GM12878 (cell line): ENCODE measurements around the gene MRPL46. TPM values are rescaled to one million over a fixed set of nuclear protein-coding genes. Genes with fewer than 3 reads are reported as not detected.

Experiments used
- ATAC-seq: fragments of 200-7000 bp; cut with Tn5 transposase; 3 replicates; pipeline ENCODE4 v1.9.1; 2020; ENCODE audit warnings: mild to moderate bottlenecking, moderate library complexity
- BruUV-seq: library from RNA; stranded (reverse); fragments of 400-500 nt; replicated peaks from 2 replicates; lab custom pipeline; 2021; lab: Mats Ljungman, UMichigan
- CTCF ChIA-PET: fragments of 300-600 bp; sonication (Branson Sonifier 250); formaldehyde crosslinking; extraction: SDS; loops from one replicate; lab custom pipeline; 2021; ENCODE audit warnings: inconsistent platforms; lab: Yijun Ruan, JAX
- POLR2A ChIA-PET: fragments of 350-600 bp; formaldehyde crosslinking; extraction: SDS; loops from one replicate; lab custom pipeline; 2021; ENCODE audit warnings: inconsistent platforms; lab: Charles Lee
- RAD21 ChIA-PET: fragments of 300-600 bp; sonication (Branson Sonifier 250); formaldehyde crosslinking; loops from one replicate; lab custom pipeline; 2023; ENCODE audit warnings: antibody characterized with exemption; ENCODE audit not compliant: unreplicated experiment; lab: Charles Lee
- SMC1A ChIA-PET: fragments of 300-600 bp; sonication (Branson Sonifier 250); formaldehyde crosslinking; loops from one replicate; lab custom pipeline; 2023; ENCODE audit not compliant: unreplicated experiment, uncharacterized antibody; lab: Charles Lee
- DNase-seq: peaks from one replicate; pipeline ENCODE4 v3.0.0-alpha.2; 2011; ENCODE audit warnings: low read depth, low spot score
- FAIRE-seq: peaks from 3 replicates; lab custom pipeline; 2011; peaks lifted over from hg19 to GRCh38; lab: Jason Lieb, UNC
- H2AFZ ChIP-seq: 2 replicates; pipeline ENCODE4 v1.6.0; 2011; ENCODE audit warnings: low read depth, low read length, control low read depth; ENCODE audit not compliant: control insufficient read depth
- H3K27ac ChIP-seq: 2 replicates; pipeline ENCODE4 v1.5.1; 2011; ENCODE audit warnings: control low read depth; ENCODE audit not compliant: control insufficient read depth, insufficient read depth
- H3K27me3 ChIP-seq, 2 experiments: replicated peaks in 1 of 2; 2 replicates each; pipeline versions ENCODE4 v1.6.0 to v1.6.1; 2011; ENCODE audit warnings: low read length in 1 of 2; ENCODE audit not compliant: control insufficient read depth in 2 of 2, insufficient read depth in 2 of 2
- H3K36me3 ChIP-seq, 2 experiments: 2 replicates each; pipeline ENCODE4 v1.5.1; 2011; ENCODE audit warnings: low read length in 1 of 2; ENCODE audit not compliant: control insufficient read depth in 2 of 2, insufficient read depth in 2 of 2
- H3K4me1 ChIP-seq: 2 replicates; pipeline ENCODE4 v1.6.1; 2011; ENCODE audit warnings: mild to moderate bottlenecking, low read length, moderate library complexity, mixed read lengths; ENCODE audit not compliant: control insufficient read depth, insufficient read depth
- H3K4me2 ChIP-seq: 2 replicates; pipeline ENCODE4 v1.6.0; 2011; ENCODE audit warnings: control low read depth; ENCODE audit not compliant: control insufficient read depth, insufficient read depth
- H3K4me3 ChIP-seq: fragments of 200-600 bp; sonication (generic); 2 replicates; pipeline ENCODE4 v1.5.1; 2016
- H3K79me2 ChIP-seq: 2 replicates; pipeline ENCODE4 v1.6.0; 2011; ENCODE audit warnings: low read length; ENCODE audit not compliant: control insufficient read depth, insufficient read depth
- H3K9ac ChIP-seq: 2 replicates; pipeline ENCODE4 v1.8.0; 2011; ENCODE audit warnings: low read length, control low read depth, mixed read lengths; ENCODE audit not compliant: control insufficient read depth, insufficient read depth
- H3K9me3 ChIP-seq: replicated peaks from 3 replicates; pipeline ENCODE4 v1.5.1; 2011; ENCODE audit warnings: mild to moderate bottlenecking, low read length; ENCODE audit not compliant: control insufficient read depth, insufficient read depth
- H4K20me1 ChIP-seq: 2 replicates; pipeline ENCODE4 v1.6.0; 2011; ENCODE audit not compliant: control insufficient read depth, insufficient read depth
- EP300 ChIP-seq, 2 experiments: fragments of 150-350 bp in 1 of 2; IDR thresholded peaks; 2 replicates each; pipeline ENCODE4 v1.6.1; 2011 to 2012; ENCODE audit warnings: low read depth in 2 of 2, low read length in 2 of 2, borderline replicate concordance in 1 of 2, improper control_type of control experiment in 1 of 2, inconsistent platforms in 1 of 2; ENCODE audit not compliant: control insufficient read depth in 1 of 2
- EZH2 ChIP-seq: IDR thresholded peaks from 2 replicates; pipeline ENCODE4 v1.6.1; 2012; ENCODE audit warnings: low read depth, mild to moderate bottlenecking, control low read depth, inconsistent platforms, low read length, borderline replicate concordance; ENCODE audit not compliant: control insufficient read depth
- MXI1 ChIP-seq: fragments of 150-350 bp; IDR thresholded peaks from 2 replicates; pipeline ENCODE4 v1.6.1; 2011; ENCODE audit warnings: low read depth, mild to moderate bottlenecking, inconsistent platforms, low read length, improper control_type of control experiment
- NRF1 ChIP-seq: conservative IDR thresholded peaks from 2 replicates; pipeline ENCODE4 v1.6.1; 2011; ENCODE audit warnings: mild to moderate bottlenecking, low read depth, low read length, improper control_type of control experiment
- PAX8 ChIP-seq: fragments of 450-650 bp; IDR thresholded peaks from 2 replicates; pipeline ENCODE4 v1.6.1; 2017; ENCODE audit warnings: mild to moderate bottlenecking, moderate library complexity
- POLR2AphosphoS2 ChIP-seq: IDR thresholded peaks from 2 replicates; pipeline ENCODE4 v1.6.1; 2011; ENCODE audit warnings: low read depth, mild to moderate bottlenecking, low read length, improper control_type of control experiment, moderate library complexity
- POLR2AphosphoS5 ChIP-seq: IDR thresholded peaks from 2 replicates; pipeline ENCODE4 v1.6.1; 2011; ENCODE audit warnings: mild to moderate bottlenecking, low read length, inconsistent platforms
- RB1 ChIP-seq: fragments of 450-650 bp; formaldehyde crosslinking; IDR thresholded peaks from 2 replicates; pipeline ENCODE4 v1.6.1; 2017; ENCODE audit warnings: mild to moderate bottlenecking, borderline replicate concordance
- STAT1 ChIP-seq: fragments of 450-650 bp; conservative IDR thresholded peaks from 2 replicates; pipeline ENCODE4 v1.6.1; 2014; ENCODE audit warnings: antibody characterized with exemption, mild to moderate bottlenecking
- TAF1 ChIP-seq: IDR thresholded peaks from 2 replicates; pipeline ENCODE4 v1.6.1; 2011; ENCODE audit warnings: mild to moderate bottlenecking, low read depth, low read length, borderline replicate concordance
- TCF3 ChIP-seq: IDR thresholded peaks from 2 replicates; pipeline ENCODE4 v1.6.1; 2012; ENCODE audit warnings: low read depth, mild to moderate bottlenecking, low read length, borderline replicate concordance; ENCODE audit not compliant: insufficient read depth
- WGBS: methylation state at CpG from one replicate; pipeline ENCODE4 v1.1.6; 2016; ENCODE audit warnings: low lambda C conversion rate; ENCODE audit not compliant: insufficient replicate concordance, insufficient coverage; ENCODE audit errors: missing lambda C conversion rate; 5-methylcytosine and 5-hydroxymethylcytosine counted together
- in situ Hi-C: fragments of 300-500 bp; cut with MboI; formaldehyde crosslinking; loops from 9 replicates; pipeline ENCODE4 v1.14.3; 2018; ENCODE audit warnings: mixed read lengths
- intact Hi-C: fragments of 100-400 bp; cut with micrococcal nuclease; formaldehyde crosslinking; loops from one replicate; pipeline ENCODE4 v1.14.2; 2022; ENCODE audit not compliant: unreplicated experiment
- polyA plus RNA-seq, 11 experiments: library from polyadenylated mRNA; depleted of rRNA in 4 of 11; unstranded in 6 of 11; stranded (reverse) in 5 of 11; fragments of >200 nt; fragmentation: Nextera tagmentation in 4 of 11; fragmentation: Illumina TruSeq in 1 of 11; extraction: Ambion mirVana in 4 of 11; extraction: Trizol in 1 of 11; gene quantifications; 1 replicate in 1 of 11; 2 replicates in 10 of 11; pipeline versions ENCODE4 v1.2.1 to v1.2.3, GENCODE V29; 2011 to 2016; ENCODE audit warnings: inconsistent platforms in 2 of 11, missing spikeins in 2 of 11, low read depth in 1 of 11
- total RNA-seq, 4 experiments: library from RNA; depleted of rRNA in 3 of 4; stranded (reverse); fragments of >200 nt in 3 of 4; fragmentation: Illumina TruSeq in 1 of 4; extraction: Trizol in 1 of 4; gene quantifications; 2 replicates each; pipeline versions ENCODE4 v1.2.1 to v1.2.3, GENCODE V29; 2013 to 2021
- TF ChIP-seq, protein P1 (sequence below): IDR thresholded peaks from 2 replicates; pipeline ENCODE4 v1.6.1; 2011; ENCODE audit warnings: low read depth, low read length, improper control_type of control experiment, borderline replicate concordance

MRPL46 gene
- total and polyA plus RNA-seq, 10 of the 15 experiments (the other 5 are each of a cell fraction or from before 2014, with no cell fraction given), result 37.4 to 96.7 (median 52.9) TPM

DNA sequence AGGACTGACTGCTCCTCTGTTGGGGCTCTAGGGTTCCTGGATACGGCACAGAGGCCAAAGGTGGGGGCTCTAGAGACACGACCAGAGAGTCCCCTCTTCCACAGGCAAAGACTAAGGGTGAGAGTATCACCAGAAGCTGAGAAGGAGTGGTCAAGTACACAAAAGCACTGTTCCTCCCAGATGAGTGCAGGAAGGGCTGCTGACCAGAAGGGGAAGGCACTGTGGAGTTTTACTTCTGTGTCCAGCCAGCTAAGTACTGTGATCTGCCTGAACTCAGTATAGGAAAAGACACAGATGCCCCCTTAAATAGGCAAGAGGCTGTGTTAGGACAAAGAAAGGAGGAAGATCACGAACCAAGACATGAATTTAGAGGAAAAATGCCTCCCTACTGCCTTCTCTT, 12.0 kb upstream of the MRPL46 start:
- WGBS, result 77% methylated on average over 3 of the region's 3 CpGs
- intact Hi-C loops, result loop anchor here (5.0 kb wide), 1 partner anchor 223 kb away; no protein-coding TSS in a partner anchor
- ChIA-PET POLR2A (no interaction called here), RAD21 (no interaction called here), CTCF (interaction anchor here (0.7 kb wide), 1 partner anchor 186 kb away, joined by 3 read pairs; no protein-coding TSS in a partner anchor), SMC1A (no interaction called here)
- H3K27ac ChIP-seq, result no peak overlapping the region
- DNase-seq (no peak), ATAC-seq (no peak)
- no peaks in the 10 kb centered on the region for H4K20me1 ChIP-seq
- H3K79me2 ChIP-seq, result no peaks in the 10 kb centered on the region
- H3K4me3 ChIP-seq, result no peak overlapping the region
- TF ChIP-seq NRF1 (no peak), EZH2 (no peak), POLR2AphosphoS5 (no peak), MXI1 (no peak), POLR2AphosphoS2 (no peak), EP300 (IDR thresholded peaks at IDR 0.05; ENCODE audit: borderline replicate concordance in 1 of 2, control insufficient read depth in 1 of 2, low read depth in 2 of 2, low read length in 2 of 2) (no peak), RB1 (no peak), TCF3 (no peak), STAT1 (no peak), PAX8 (no peak), TAF1 (no peak)
- TF ChIP-seq, protein P1, sequence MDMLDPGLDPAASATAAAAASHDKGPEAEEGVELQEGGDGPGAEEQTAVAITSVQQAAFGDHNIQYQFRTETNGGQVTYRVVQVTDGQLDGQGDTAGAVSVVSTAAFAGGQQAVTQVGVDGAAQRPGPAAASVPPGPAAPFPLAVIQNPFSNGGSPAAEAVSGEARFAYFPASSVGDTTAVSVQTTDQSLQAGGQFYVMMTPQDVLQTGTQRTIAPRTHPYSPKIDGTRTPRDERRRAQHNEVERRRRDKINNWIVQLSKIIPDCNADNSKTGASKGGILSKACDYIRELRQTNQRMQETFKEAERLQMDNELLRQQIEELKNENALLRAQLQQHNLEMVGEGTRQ, result no peak
- TF ChIP-seq, all 136 proteins: peak for 0
- Histone ChIP-seq H3K27me3 (no peaks in the 10 kb centered on the region), H3K36me3 (peaks cover 7 to 17% of the 10 kb centered on the region in 2 experiments), H3K9ac (no peak overlapping the region), H2AFZ (no peak overlapping the region), H3K4me2 (no peak overlapping the region), H3K4me1 (no peaks in the 10 kb centered on the region), H3K9me3 (no peaks in the 10 kb centered on the region)
- in situ Hi-C loops, result loop anchor here (5.0 kb wide), 1 partner anchor 143 kb away; the partner anchor contains the start of gene AEN
- BruUV-seq, result no TSS peak
- FAIRE-seq, result no peak
